GM23248 (cell line): ENCODE results near the gene MMP1.

Experiments
- EZH2 ChIP-seq: fragments of 200-600 bp; sonication (generic); IDR thresholded peaks from 2 replicates; pipeline ENCODE4 v1.6.1; 2018; ENCODE audit warnings: antibody characterized with exemption, mild to moderate bottlenecking; ENCODE audit not compliant: insufficient read depth, poor library complexity, severe bottlenecking
- EZH2phosphoT487 ChIP-seq: fragments of 200-600 bp; sonication (generic); IDR thresholded peaks from 2 replicates; pipeline ENCODE4 v1.6.1; 2018; ENCODE audit warnings: antibody characterized with exemption, moderate library complexity, mild to moderate bottlenecking, low read depth; ENCODE audit not compliant: insufficient read depth

- TF ChIP-seq EZH2 (no peak), EZH2phosphoT487 (no peak)
Observed at GRCh38 chr11:102793677-102794290, 4.2 kb downstream of the MMP1 start.
